ENCODE data around the gene AFAP1.

- TF ChIP-seq SUZ12 (IDR thresholded peaks at IDR 0.05; ENCODE audit: extremely low read depth, insufficient read depth, insufficient read length) = no peak
- no peak for TF ChIP-seq ZNF274 (IDR thresholded peaks at IDR 0.05; ENCODE audit: low read depth, low read length)
Measured at GRCh38 chr4:7987148-7987989, 47.7 kb upstream of the AFAP1 start.
